NCI-H2107 (cell line): Measurements from ENCODE around the gene GPI.

ENCODE experiments used
- DNase-seq: peaks from one replicate; lab custom pipeline; 2025; lab: John Stamatoyannopoulos, UW

GPI gene

DNA sequence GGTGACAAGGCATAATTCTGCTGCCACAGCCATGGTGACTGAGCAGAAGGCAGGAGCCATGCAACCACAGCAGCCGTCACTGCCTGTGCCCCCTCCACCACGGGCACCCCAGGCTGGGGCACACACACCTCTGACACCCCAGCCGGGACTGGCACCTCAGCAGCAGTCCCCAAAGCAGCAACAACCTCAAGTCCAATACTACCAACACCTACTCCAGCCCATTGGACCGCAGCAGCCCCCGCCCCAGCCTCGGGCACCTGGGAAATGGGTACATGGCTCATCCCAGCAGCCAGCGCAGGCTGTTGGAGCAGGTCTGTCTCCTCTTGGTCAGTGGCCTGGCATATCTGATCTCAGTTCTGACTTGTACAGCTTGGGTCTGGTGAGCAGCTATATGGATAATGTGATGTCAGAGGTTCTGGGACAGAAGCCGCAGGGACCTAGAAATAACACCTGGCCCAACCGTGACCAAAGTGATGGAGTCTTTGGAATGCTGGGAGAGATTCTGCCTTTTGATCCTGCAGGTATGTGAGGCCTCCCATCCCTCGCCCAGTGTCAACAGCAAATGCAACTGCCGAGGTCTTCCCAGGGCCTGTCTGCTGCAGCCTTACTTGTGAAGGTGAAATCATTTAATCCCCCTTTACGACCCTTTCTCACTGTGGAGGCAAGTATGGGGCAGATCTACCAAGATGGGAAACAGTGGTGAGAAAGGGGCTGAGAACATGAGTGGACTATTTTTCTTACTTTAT lies 22.9 kb upstream of the GPI start:
- no peak for DNase-seq

DNA sequence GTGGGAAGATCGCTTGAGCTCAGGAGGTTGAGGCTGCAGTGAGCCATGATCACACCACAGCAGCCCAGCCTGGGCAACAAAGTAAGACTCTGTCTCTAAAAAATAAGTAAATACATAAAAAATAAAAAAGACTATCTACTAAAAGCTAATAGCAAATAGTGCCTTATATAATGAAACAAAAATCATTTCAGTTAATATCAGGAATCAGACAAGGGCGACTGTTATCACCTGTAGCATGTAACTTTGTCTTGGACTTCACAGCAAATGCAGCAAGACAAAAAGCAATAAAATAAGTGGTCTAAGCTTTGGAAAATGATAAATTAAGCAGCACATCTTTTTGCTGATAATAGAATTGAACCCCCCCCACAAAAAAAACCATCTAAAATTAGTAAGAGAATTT lies 21.2 kb upstream of the GPI start:
- DNase-seq, result no peak

DNA sequence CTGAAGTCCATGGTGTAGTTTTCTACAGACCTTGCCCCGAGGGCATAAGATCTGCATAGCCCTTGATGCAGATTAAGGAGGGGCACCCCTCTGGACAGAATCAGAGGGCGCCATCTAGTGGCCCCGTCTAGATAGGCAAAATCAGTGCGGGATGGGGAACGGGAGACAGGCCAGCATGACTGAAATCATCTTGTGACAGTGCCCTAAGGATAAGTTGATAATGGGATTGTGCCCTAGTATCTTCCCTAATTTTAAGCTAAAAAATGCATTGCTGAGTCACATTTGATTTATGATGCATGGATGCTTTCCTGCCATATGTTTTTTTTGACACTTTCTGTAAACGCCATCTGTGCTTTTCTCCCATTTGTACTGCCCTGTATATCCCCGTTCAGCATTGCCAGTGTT lies 19.0 kb upstream of the GPI start:
- DNase-seq, result peak; percentile 7

DNA sequence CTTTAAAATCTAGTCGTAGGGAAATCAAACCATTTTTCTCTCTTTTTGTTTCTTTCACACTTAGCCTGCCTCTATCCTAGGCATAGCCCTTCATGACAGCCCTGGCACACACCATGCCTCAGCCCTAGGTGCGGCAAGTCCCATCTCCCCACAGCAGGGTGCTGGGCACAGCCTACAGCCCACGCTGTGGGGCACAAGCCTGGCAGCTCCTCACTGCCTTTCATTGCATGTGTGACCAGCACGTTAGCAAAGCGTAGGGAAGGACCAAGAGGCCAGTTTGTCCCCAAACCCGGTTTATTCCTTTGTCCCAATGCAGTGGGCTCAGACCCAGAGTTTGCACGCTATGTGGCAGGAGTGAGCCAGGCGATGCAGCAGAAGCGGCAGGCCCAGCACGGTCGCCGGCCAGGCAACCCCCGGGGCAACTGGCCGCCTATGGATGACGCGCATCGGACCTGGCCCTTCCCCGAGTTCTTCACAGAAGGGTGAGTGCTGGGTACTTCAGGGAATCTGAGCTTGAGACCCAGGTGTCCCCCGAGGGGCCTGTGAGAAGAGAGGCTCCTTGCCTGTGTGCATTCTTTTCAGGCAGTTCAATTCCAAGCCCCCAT lies 17.3 kb upstream of the GPI start:
- DNase-seq, result no peak

DNA sequence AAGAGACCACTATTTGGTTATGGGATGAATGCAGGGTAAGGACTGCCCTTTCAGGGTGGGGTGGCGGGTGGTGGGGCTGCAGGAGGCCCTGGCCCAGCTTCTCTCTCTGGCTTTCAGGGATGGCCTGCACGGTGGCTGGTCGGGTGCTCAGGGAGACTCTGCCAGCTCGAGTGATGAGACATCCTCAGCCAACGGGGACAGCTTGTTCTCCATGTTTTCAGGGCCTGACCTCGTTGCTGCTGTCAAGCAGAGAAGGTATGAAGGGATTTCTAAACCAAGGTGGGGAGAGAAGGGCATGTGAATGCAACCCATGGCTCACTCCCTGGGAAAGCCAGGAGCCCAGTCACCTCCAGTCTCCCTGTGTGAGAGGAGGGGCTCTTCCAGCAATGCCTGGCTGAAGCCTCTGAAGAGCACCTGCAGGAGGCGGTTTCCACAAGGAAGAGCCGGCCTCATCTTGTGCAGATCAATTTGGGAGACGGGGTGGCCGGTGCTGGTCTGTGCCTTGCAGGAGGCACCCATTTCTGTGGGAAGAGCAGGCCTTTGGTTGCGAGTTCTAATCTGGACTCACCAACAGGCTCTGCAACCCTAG lies 16.0 kb upstream of the GPI start:
- no peak for DNase-seq

DNA sequence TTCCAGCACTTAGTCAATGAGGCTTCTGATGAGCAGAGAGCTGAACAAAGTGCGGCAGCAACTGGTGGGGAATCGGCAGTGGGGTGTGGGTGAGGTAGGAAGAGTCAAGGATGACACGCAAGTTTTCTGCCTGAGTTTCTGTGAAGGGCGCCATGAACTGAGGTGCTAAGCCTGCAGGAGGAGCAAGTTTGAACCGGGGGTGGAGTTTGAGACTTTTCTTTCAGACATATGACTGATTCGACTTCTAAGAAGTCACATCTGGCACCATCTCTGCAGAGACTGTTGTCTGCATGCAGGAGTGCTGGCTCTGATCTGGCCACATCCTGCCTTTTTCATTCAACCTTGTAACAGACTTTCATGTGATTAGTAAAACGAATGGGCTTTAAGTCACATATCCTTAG lies 14.8 kb upstream of the GPI start:
- no peak for DNase-seq

DNA sequence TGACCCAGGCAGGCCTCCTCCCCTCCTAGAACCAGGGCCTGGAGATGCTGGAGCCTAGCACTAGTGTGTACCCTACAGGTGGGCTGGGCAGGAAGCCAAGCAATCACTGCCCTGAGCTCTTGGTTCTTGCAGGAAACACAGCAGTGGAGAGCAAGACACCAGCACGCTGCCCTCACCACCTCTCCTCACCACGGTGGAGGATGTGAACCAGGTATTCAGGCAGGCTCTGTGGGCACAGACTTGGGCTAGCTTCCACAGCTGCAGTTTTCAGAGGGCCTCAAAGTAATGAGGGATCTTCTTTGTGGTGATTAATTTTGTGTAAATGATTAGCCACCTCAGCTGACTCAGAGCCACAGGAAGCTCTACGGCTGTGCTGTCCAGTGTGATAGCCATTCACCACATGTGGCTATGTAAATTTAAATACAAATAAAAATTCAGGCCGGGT lies 13.6 kb upstream of the GPI start:
- no peak for DNase-seq

DNA sequence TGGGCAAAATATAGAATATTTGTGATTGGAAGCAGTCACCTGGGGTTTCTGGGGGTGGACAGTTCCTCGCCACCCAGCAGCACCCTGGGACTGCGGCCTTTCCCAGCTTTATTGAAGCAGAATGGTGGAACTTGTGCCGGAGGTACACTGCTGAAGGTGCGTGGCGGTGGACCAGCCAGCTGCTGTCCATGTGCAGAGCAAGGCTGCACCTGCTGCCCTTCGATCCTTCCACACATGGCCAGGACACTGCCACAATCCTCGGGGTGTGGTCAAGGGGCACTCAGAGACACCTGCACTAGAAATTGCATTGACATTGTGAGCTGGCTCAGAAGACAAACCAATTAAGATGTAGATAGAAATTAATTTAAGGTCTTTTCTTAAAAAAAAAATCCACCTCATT lies 11.4 kb upstream of the GPI start:
- no peak for DNase-seq

DNA sequence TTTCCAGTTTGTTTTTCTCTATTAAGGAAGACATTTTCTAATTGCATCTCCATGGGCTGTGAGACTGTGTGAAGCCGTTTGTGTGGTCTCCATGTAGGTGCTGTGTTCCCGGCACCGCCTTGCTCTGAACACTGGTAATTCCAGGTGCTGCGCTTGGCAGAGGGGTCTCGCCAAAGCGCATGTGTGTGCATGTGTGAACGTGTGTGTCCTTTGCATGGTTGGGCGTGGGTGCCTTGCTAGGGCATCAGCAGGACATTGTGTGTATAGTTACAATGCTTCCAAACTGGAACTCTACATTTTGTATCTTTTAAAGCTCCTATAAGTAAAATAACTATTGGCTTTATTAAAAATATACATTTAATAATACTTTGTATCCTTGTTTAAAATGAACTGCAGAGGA lies 9.8 kb upstream of the GPI start:
- no peak for DNase-seq

DNA sequence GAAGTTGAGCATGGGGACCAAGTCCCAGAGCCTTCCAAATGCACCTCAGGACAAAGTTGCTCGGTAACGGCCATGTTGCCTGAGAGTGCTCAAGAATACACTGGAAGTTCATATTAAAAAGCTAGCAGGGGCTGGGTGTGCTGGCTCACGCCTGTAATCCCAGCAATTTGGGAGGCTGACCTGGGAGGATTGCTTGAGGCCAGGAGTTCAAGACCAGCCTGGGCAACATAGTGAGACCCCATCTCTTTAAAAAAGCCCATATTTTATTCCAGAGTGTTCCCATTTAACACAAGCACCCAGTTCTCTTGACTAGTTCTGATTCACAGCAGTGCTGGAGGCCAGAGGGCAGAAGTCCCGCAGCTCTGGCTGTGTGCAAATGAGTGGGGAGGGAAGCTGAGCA lies 8.1 kb upstream of the GPI start:
- no peak for DNase-seq

DNA sequence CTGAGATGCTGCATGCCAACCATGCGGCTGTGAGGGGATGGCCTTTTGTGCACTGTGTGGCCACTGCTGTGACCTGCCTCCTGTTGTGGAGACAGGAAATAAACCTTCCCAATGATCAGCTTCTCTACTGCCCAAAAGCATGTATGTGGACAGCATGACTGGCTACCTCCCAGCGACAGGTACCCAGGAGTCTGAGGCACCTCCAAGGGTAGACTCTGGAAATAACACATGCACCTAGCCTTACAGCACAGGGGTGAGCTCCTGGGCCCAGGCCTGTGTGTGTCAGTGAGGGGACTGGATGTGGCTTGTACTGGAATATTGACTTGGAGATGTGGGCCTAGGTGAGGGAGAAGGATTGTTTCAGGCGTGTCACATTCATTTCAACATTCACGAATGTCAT lies 7.6 kb upstream of the GPI start:
- no peak for DNase-seq

DNA sequence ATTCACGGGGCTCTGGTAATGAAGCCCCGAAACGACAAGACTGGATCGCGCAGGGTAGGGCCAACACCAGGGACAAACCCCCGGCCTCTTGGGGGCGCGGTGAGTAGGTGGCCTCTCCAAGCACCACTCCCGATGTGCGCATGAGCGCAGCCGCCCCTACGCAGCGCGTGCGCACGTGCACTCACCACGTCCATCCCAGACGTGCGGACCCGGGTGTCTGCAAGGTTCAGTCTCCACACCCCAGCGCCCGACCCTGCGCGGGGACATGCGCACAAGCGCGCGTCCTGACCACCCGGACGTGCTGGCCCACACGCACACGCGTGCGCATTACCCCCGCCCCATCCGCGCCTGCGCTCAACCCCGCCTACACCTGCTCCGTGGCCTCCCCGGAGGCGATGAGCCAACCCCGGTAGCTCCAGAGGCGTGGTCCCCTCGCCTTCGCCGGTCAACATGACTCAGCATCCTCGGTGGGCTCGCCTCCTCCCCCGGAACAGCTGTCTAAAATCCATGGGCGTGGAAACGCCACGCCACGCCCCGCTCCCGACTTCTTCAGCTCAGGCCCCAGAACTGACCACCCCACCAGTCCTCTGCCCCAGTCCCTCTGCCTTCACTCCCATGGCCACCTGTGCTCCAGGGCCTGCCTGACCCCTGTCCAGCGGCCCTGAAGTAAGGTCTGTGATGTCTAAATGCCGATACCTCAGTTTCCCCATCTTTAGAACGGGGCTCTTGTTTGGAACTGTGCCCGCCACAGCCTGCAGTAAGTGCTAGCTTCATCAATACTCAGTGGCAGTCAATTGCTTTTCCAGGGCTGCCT lies 5.6 kb upstream of the GPI start:
- peak; percentile 91 for DNase-seq

DNA sequence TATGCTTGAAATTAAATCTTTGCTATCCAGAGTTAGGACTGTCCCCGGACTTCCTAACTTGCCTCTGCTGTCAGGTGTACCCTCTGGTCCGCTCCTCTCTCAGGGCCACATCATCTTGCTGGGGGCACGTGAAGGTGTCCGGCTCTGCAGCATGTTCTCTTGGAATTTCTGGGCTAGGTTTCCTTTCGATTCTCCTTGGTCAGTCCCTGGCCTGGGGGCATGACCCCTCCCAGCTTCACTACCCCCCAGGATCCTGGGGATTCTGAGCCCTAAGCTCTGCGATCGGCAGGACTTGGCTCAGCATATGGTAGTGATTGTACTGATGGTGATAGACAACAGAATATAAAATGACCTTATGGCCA lies 5.1 kb upstream of the GPI start:
- no peak for DNase-seq

DNA sequence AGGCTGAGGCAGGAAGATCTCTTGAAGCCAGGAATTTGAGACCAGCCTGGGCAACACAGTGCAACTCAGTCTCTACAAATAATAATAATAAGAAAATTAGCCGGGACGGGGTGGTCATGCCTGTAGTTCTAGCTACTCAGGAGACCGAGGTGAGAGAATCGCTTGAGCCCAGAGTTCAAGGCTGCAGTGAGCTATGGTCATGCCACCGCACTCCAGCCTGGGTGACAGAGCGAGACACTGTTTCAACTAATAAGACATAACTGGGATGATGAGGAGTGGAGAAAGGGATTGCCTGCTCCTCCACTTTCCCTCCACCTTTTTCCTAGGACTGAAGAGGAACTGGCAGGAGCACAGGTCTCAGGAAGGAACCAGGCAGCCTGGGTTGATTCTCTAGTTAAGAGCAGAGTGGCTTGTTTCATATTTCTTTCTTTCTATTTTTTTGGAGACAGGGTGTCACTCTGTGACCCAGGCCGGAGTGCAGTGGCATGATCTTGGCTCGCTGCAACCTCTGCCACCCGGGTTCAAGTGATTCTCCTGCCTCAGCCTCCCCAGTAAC lies 4.6 kb upstream of the GPI start:
- no peak for DNase-seq

DNA sequence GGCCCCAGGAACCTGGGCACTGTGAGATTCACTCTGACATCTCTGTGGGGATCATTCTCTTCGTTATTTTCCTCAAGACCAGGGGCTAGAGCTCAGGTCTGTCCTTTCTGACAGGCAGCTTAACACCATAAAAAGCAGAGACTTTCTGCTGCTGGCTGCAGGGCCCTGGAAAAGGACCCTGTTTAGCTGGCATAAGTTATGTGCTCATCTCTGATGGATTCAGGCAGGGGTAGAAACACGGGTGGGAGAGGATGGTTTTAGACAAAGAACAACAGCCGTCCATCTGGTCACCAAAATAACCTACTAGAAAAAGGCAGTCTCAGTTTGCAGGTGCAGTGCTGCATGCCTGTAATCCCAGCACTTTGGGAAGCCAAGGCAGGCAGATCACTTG lies 2.3 kb upstream of the GPI start:
- no peak for DNase-seq

DNA sequence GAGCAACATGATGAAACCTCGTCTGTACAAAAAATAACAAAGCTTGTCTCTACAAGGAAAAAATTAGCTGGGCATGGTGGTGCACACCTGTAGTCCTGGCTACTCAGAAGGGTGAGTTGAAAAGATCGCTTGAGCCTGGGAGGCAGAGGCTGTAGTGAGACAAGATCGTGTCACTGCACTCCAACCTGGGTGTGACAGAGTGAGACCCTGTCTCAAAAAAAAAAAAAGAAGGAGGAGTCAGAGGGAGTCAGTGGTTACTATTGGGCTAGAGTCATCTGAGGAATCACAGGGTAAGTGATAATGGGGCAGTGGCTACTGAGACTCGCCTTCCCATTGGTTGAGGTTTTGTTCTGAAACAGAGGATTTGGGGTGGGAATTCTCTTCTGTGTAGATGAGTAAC lies 1.9 kb upstream of the GPI start:
- DNase-seq, result no peak

DNA sequence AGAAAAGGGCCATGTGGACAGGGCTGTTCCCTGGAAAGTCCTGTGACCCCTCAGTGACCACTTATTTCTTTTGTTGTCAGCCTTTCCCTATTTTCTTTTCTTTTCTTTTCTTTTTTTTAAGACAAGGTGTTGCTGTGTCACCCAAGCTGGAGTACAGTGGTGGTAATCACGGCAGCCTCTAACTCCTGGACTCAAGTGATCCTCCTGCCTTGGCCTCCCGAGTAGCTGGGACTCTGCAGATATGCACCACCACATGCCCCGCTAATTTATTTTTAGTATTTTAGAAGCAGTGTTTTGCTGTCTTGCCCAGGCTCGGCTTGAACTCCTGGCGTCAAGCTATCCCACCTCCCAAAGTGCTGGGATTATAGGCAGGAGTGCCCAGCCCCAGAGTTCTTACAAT lies 1.1 kb upstream of the GPI start:
- DNase-seq, result no peak

DNA sequence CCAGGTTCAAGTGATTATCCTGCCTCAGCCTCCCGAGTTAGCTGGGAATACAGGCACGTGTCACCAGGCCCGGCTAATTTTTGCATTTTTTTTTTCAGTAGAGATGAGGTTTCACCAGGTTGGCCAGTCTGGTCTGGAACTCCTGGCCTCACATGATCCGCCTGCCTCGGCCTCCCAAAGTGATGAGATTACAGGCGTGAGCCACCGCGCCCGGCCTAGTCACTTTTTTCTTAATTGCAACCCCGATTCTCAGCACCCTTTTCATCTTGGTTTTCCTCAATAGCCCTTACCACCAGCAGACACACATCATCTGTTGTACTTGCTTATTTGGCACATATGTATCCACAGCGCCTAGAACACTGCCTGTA lies 550 bp upstream of the GPI start:
- no peak for DNase-seq

DNA sequence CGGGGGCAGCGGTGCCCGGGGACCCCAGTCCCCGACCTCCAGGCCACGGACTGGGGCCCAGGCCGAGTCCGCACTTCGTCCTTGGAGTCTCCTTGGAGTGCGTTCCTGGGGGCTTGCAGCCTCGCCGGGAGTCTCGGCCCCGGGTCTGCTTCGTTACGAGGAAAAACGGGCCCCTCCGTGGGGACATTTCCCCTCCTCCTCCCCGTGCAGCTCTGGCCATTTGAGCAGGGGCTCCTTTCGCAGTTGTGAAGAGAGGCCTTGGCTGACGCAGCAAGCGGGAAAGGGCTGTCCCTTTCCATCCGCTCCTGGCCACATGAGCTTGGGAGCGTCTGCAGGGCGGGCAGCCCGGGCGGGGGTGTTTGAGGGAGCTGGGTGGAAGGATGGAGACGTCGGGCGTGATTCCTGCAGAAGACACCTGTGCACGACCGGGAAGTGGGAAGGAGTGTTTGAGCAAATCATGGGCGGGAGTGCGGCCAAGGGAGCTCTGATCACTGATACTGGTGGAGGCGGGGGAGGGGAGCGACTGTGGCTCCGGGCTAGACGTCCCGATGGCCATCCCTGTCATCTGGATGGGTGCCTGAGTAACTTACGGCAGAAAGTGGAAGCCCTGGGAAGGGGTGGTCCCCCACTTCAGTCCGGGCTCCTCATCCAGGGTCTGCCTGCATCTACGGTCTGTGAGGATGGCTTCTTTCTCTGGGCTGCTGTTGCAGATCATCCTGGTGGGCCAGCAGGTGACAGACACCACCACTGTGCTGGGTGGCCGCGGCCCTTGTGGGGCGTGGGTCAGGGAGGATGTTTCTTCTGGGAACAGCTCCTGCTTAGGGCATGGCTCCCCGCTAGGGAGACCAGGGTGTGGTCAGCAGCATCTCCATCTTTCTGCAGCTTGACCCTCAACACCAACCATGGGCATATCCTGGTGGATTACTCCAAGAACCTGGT lies 736 bp downstream of the GPI start:
- peak; percentile 10 for DNase-seq

DNA sequence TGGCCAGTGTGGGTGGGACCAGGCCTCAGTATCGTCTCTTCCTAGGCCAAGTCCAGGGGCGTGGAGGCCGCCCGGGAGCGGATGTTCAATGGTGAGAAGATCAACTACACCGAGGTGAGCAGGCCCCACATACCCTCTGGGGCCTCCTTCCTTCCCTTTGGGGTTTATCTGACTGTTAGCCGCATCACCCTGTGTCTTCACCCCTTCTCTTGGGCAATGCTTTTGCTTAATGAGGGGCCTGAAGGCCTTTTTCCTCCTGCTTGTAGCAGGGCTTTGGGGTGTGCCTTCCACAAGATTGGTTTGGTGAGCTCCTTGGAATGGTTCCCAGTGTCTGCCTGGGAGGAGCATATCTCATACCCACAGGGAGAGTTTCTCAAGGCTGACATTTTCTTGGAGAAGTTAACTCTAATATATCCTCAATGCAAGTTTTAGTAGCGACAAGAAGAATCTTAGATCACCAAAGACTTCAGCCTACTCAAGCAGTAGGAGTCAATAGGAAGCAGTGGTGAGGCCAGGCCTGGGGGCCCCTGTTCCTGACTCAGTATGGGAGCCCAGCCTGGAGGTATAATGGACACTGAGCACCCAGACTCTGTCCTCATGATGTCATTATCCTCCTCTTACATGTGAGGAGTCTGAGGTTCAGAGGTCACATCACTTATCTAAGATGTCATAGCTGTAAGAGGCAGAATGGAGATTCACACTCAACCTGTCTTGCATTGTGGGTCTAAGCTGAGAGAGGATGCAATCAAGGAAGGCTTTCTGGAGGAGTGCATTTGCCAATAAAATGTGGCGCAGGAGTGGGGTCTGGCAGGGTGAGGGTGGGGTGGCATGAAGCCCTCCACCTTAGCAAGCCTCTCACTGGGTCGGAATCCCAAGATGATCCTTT lies 2.0 kb downstream of the GPI start:
- DNase-seq, result no peak

DNA sequence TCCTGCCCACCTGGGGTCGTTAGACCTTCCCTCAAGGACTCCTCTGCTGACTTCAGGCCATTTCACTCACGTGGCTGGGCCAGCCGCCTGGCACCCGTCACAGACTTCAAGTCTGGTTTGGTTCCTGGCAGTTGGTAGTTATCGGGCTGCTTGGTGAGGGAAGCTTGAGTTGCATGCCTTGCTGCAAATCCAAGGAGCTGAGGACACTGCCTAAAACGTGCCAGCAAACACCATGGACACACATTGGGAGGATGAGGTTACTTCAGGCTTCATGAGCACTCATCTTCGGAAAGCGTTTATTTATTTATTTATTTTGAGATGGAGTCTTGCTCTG lies 2.6 kb downstream of the GPI start:
- no peak for DNase-seq
